Epithelial cell of proximal tubule (primary cell): ENCODE measurements around the gene EPHA8. TPM values are rescaled to one million over a fixed set of nuclear protein-coding genes. Genes with fewer than 3 reads are reported as not detected.

ENCODE experiments used
- DNase-seq: peaks from one replicate; pipeline ENCODE4 v3.0.0-alpha.2; 2011; ENCODE audit warnings: low read depth
- H3K4me3 ChIP-seq: 2 replicates; pipeline ENCODE4 v1.5.1; 2011; ENCODE audit warnings: low read depth, mild to moderate bottlenecking, low read length
- total RNA-seq: library from RNA; depleted of rRNA; stranded (reverse); fragments of >200 nt; gene quantifications from 2 replicates; pipeline ENCODE4 v1.2.3, GENCODE V29; 2015
- TF ChIP-seq, protein P1 (sequence below): conservative IDR thresholded peaks from 2 replicates; pipeline ENCODE4 v1.5.1; 2012; ENCODE audit warnings: low read depth, mild to moderate bottlenecking, low read length

Gene EPHA8
- total RNA-seq: under 0.01 TPM in 1 of 2 replicates, not detected in the other

DNA sequence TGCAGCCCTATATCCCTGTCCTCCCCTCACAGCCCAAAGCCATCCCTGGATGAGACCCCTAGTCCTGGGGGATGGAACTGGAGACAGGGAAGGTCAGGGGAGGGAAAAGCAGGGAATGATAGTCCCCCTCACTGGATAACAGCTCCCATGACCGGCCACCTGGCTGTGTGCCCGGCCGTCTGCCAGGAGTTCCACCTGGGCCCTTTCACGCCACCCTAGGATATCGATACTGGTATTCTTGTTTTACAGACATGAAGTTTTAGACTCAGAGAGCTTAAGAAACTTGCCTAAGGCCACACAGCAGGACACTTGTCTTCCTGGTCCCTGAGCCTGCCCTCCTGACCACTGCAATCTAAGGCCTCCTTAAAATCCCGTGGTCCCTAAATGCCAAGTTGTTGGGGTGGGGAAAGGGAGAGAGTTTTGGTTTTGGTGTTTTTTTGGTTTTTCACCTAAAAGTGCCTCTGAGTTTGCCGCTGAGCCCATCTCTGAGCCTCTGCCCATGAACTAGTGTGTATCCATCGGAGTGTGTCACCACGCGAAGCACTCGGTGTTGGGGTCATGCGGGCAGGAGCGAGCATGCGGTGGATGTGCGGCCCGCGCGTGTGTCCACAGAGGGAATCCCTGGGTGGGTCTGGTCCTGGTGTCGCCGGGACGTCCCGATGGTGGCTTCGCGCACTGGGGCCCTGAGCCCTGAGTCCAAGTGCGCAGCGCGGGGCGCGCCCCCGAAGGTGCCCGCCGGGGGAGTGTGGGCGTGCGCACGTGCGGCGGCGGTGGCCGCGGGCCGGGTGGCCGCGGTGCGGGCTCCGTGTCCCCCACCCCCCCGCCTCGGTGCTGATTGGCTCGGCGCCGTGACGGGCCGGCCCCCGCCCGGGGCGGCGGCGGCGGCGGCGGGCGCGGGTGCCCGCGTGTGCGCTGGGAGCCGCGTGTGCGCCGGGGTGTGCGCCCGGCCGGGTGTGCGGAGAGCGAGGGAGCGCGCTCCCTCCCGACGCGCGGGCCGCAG, at the start of gene EPHA8:
Gene EPHA8, plus strand, starts transcription at position 906 of the 1,000 bp plus-strand sequence. CDS start 147 bp downstream, outside the sequence.
- TF ChIP-seq, protein P1, sequence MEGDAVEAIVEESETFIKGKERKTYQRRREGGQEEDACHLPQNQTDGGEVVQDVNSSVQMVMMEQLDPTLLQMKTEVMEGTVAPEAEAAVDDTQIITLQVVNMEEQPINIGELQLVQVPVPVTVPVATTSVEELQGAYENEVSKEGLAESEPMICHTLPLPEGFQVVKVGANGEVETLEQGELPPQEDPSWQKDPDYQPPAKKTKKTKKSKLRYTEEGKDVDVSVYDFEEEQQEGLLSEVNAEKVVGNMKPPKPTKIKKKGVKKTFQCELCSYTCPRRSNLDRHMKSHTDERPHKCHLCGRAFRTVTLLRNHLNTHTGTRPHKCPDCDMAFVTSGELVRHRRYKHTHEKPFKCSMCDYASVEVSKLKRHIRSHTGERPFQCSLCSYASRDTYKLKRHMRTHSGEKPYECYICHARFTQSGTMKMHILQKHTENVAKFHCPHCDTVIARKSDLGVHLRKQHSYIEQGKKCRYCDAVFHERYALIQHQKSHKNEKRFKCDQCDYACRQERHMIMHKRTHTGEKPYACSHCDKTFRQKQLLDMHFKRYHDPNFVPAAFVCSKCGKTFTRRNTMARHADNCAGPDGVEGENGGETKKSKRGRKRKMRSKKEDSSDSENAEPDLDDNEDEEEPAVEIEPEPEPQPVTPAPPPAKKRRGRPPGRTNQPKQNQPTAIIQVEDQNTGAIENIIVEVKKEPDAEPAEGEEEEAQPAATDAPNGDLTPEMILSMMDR: no peak
- H3K4me3 ChIP-seq: no peak within 1 kb of the TSS
- no peak for DNase-seq

DNA sequence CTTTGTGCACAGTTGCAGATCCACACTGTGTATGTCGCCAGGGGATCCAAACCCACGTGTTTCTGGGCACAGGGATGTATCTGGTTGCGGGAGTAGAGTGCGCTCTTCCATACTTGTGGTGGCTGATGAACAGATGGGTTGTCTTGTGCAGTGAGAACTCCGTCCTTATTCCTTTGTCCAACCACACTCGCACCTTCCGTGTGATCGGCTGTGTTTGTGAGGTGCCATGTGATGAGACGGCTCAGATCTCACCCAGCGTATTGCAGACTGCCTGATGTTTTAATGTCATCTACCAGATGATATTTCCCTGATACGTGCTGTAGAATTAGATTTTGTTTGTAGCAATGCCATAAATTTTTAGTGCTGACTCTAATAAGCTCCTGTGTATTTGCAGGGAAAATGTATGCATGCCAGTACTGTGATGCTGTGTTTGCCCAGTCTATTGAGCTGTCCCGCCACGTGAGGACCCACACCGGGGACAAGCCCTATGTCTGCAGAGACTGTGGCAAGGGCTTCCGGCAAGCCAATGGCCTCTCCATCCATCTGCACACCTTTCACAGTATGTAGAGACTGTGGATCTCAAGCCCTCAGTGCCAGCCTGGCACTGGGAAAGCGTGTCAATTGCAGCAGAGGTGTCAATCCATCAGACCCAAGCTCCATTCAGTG, 46.2 kb upstream of the EPHA8 start:
- no peak overlapping the region for H3K4me3 ChIP-seq

DNA sequence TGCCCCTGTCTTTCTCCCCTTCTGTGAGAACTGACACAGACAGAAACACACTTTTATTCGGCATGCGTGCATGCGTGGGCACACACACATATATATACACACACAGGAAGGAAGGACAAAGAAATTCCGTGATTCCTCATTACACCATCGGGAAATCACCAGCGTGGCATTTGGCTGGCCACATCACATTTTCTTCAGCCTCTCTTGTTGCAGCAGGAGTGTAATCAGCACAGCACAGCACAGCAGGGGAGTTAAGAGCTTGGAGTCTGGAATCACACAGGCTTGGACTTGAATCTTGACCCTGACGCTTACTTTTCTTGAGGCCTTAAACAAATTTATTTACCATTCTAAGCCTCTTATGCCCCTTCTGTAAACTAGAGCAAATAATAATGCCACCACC, 45.3 kb upstream of the EPHA8 start:
- no peak overlapping the region for H3K4me3 ChIP-seq
- DNase-seq: no peak
- TF ChIP-seq, protein P1: no peak

More for the DNA sequence above, 46.2 kb upstream of the EPHA8 start:
- DNase-seq: no peak
- TF ChIP-seq, protein P1: no peak

DNA sequence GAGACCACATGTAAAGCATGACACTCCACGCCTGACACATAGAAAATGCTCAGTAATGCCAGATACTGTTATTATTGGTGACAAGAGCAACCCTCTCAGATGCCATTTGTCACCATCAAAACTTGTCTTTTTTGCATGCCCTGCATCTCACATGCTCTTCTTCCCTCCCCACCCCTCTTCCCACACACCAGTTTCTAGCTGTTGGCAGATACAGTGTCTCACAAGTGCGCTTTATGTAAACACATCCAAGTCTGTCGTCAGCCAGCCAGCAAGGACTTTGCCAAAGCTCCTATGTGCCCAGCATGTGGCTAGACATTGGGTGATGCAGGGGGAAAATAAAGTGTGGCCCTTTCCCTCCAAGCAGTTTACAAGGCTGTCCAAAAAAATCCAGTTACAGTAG, 44.9 kb upstream of the EPHA8 start:
- no peak overlapping the region for H3K4me3 ChIP-seq
- DNase-seq: no peak
- TF ChIP-seq, protein P1: no peak

DNA sequence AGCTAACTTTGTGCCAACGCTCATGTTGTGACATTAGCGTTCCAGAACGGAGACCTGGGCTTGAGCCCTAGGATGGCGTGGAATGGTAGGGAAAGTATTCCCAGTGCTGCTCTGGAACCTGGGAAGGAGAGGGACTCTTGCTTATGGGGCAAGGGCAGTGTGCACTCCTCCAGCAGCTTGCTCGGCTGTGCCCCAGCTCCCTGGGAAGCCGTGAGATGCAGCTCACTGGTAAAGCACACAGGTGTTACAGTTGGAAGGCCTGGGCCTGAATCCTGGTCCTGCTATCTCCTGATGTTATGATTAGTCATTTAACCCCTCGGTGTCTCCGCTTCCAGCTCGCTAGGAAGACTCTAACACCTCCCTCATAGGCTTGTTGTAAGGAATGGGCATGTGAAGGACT, 42.4 kb upstream of the EPHA8 start:
- TF ChIP-seq, protein P1: no peak
- H3K4me3 ChIP-seq: no peak overlapping the region
- no peak for DNase-seq

DNA sequence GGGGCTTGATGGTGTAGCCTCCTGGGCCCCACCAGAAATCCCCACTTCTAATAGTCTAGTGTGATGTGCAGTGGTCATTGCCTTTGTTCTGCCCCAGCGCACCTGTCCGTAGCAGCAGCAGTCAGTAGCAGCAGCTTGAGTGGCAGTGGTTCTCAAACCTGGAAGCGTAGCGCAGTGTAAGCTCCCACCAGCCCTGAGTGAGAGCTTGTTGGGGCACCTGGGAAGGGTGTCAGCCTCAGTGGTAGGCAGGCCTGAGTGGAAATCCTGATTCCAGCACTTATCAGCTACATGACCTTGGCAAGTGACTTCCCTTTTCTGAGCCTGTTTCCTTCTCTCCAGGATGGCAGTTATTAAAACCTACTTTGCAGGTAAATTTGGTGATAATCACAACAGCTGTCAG, 41.6 kb upstream of the EPHA8 start:
- H3K4me3 ChIP-seq: no peak overlapping the region
- no peak for DNase-seq
- TF ChIP-seq, protein P1: no peak
